Mammary epithelial cell (primary cell): ENCODE measurements around the gene MBNL2.

ENCODE experiments used
- CTCF ChIP-seq, 2 donors: IDR thresholded peaks in 1 of 2; conservative IDR thresholded peaks in 1 of 2; 2 replicates each; pipeline ENCODE4 v1.5.1; 2011 to 2012; ENCODE audit warnings: inconsistent platforms in 2 of 2, low read length in 2 of 2, mild to moderate bottlenecking in 2 of 2, control low read depth in 1 of 2, low read depth in 1 of 2; ENCODE audit not compliant: insufficient read depth in 1 of 2; ENCODE audit errors: extremely low read depth in 1 of 2
- EZH2 ChIP-seq: IDR thresholded peaks from 2 replicates; pipeline ENCODE4 v1.6.1; 2012; ENCODE audit warnings: low read length, inconsistent platforms, borderline replicate concordance

- TF ChIP-seq CTCF (conservative IDR thresholded peaks at IDR 0.05 in 1 of 2, IDR thresholded peaks at IDR 0.05 in 1 of 2; ENCODE audit: extremely low read depth in 1 of 2, insufficient read depth in 1 of 2, low read depth in 1 of 2, low read length in 2 of 2): no peak
- TF ChIP-seq EZH2: no peak
These were observed 61.8 kb downstream of the MBNL2 start for GRCh38 chr13:97283888-97284287.
